MM.1S (cell line): ENCODE results near the gene CYTL1.

ENCODE experiments used
- DNase-seq: peaks from one replicate; pipeline ENCODE4 v3.0.0-alpha.2; 2015
- H2AFZ ChIP-seq: fragments of 300-600 bp; sonication (generic); 2 replicates; pipeline ENCODE4 v1.6.0; 2016; ENCODE audit warnings: antibody characterized with exemption, low read length
- H3F3A ChIP-seq: fragments of 300-600 bp; sonication (generic); 2 replicates; pipeline ENCODE4 v1.6.1; 2016; ENCODE audit warnings: mild to moderate bottlenecking, antibody characterized with exemption, low read length, moderate library complexity, mixed read lengths; ENCODE audit not compliant: insufficient read depth
- H3K27ac ChIP-seq: fragments of 300-600 bp; sonication (generic); 2 replicates; pipeline ENCODE4 v1.5.1; 2016; ENCODE audit warnings: mild to moderate bottlenecking, low read length
- H3K27me3 ChIP-seq: fragments of 300-600 bp; sonication (generic); replicated peaks from 2 replicates; pipeline ENCODE4 v1.6.0; 2016; ENCODE audit warnings: low read length; ENCODE audit not compliant: insufficient read depth
- H3K36me3 ChIP-seq: fragments of 300-600 bp; sonication (generic); replicated peaks from 2 replicates; pipeline ENCODE4 v1.6.1; 2016; ENCODE audit warnings: mild to moderate bottlenecking, low read length, mixed read lengths; ENCODE audit not compliant: insufficient read depth
- H3K4me1 ChIP-seq: fragments of 300-600 bp; sonication (generic); 2 replicates; pipeline ENCODE4 v1.6.1; 2016; ENCODE audit warnings: low read length, mixed read lengths
- H3K4me2 ChIP-seq: fragments of 300-600 bp; sonication (generic); 2 replicates; pipeline ENCODE4 v1.6.0; 2016; ENCODE audit warnings: low read depth, low read length
- H3K4me3 ChIP-seq: fragments of 300-600 bp; sonication (generic); 2 replicates; pipeline ENCODE4 v1.5.1; 2016; ENCODE audit warnings: low read length, mixed read lengths
- H3K79me2 ChIP-seq: fragments of 300-600 bp; sonication (generic); 2 replicates; pipeline ENCODE4 v1.6.1; 2016; ENCODE audit warnings: mixed run types, low read length, mixed read lengths
- H3K9ac ChIP-seq: fragments of 300-600 bp; sonication (generic); 2 replicates; pipeline ENCODE4 v1.6.1; 2016; ENCODE audit warnings: low read length, mixed read lengths
- H3K9me2 ChIP-seq: fragments of 300-600 bp; sonication (generic); replicated peaks from 2 replicates; pipeline ENCODE4 v1.6.1; 2016; ENCODE audit warnings: mild to moderate bottlenecking, low read length, mixed read lengths; ENCODE audit not compliant: insufficient read depth
- H3K9me3 ChIP-seq: fragments of 300-600 bp; sonication (generic); replicated peaks from 2 replicates; pipeline ENCODE4 v1.6.1; 2016; ENCODE audit warnings: mild to moderate bottlenecking, low read length, mixed read lengths; ENCODE audit not compliant: insufficient read depth
- H4K20me1 ChIP-seq: fragments of 300-600 bp; sonication (generic); 2 replicates; pipeline ENCODE4 v1.6.1; 2016; ENCODE audit warnings: mild to moderate bottlenecking, low read length, moderate library complexity, mixed read lengths; ENCODE audit not compliant: insufficient read depth
- CTCF ChIP-seq: fragments of 300-600 bp; sonication (generic); IDR thresholded peaks from 2 replicates; pipeline ENCODE4 v1.5.1; 2016; ENCODE audit warnings: antibody characterized with exemption, low read length, mixed read lengths
- EZH2 ChIP-seq: fragments of 300-600 bp; sonication (generic); optimal IDR thresholded peaks from 2 replicates; pipeline ENCODE3; 2017; ENCODE audit warnings: low read depth, mild to moderate bottlenecking, antibody characterized with exemption, low read length, mixed read lengths
- EZH2phosphoT487 ChIP-seq: fragments of 300-600 bp; sonication (generic); IDR thresholded peaks from 2 replicates; pipeline ENCODE4 v1.6.1; 2018; ENCODE audit warnings: antibody characterized with exemption, low read length

CYTL1 gene

GRCh38 chr4:5030221-5030620, 11.0 kb upstream of the CYTL1 start:
- no peak overlapping the region for H3K9ac ChIP-seq
- no peak overlapping the region for H3K4me3 ChIP-seq
- peaks cover 4% of the 10 kb centered on the region for H3K4me1 ChIP-seq
- H3K27ac ChIP-seq, result no peak overlapping the region
- TF ChIP-seq CTCF, result no peak
- H4K20me1 ChIP-seq, result no peaks in the 10 kb centered on the region
- no peaks in the 10 kb centered on the region for H3K9me2 ChIP-seq
- H2AFZ ChIP-seq, result no peak overlapping the region
- no peak overlapping the region for H3K4me2 ChIP-seq
- H3F3A ChIP-seq, result peaks cover under 1% of the 10 kb centered on the region; the same call in 1 of the 2 replicates
- H3K79me2 ChIP-seq, result no peaks in the 10 kb centered on the region
- H3K9me3 ChIP-seq, result no peaks in the 10 kb centered on the region
- no peaks in the 10 kb centered on the region for H3K27me3 ChIP-seq
- no peaks in the 10 kb centered on the region for H3K36me3 ChIP-seq
- no peak for DNase-seq

DNA sequence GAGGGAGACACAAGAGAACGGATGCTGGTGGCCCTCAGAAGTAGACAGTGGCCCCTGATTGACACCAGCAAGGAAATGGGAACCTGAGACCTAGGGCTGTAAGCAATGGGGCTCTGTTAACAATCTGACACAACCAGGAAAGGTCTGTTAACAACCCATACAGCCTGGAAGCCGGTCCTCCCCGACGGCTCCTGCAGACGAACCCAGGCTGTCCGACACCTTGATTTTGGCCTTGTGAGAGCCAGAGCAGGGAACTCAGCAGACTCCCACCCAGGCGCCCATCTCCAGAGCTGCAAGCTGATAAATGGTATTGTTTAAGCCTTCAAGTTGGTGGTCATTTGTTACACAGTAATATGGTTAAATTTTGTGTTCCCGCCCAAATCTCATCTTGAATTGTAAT, 10.2 kb upstream of the CYTL1 start:
- no peak overlapping the region for H3K4me3 ChIP-seq
- H3K27ac ChIP-seq, result no peak overlapping the region
- TF ChIP-seq EZH2phosphoT487 (no peak), EZH2 (no peak), CTCF (no peak)
- H4K20me1 ChIP-seq, result no peaks in the 10 kb centered on the region
- no peaks in the 10 kb centered on the region for H3K4me1 ChIP-seq
- H3K79me2 ChIP-seq, result no peaks in the 10 kb centered on the region
- no peak for DNase-seq
- no peak overlapping the region for H2AFZ ChIP-seq
- no peaks in the 10 kb centered on the region for H3F3A ChIP-seq
- H3K36me3 ChIP-seq, result no peaks in the 10 kb centered on the region
- no peaks in the 10 kb centered on the region for H3K9me2 ChIP-seq
- H3K27me3 ChIP-seq, result no peaks in the 10 kb centered on the region
- H3K9me3 ChIP-seq, result no peaks in the 10 kb centered on the region
- H3K9ac ChIP-seq, result no peak overlapping the region
- H3K4me2 ChIP-seq, result no peak overlapping the region

DNA sequence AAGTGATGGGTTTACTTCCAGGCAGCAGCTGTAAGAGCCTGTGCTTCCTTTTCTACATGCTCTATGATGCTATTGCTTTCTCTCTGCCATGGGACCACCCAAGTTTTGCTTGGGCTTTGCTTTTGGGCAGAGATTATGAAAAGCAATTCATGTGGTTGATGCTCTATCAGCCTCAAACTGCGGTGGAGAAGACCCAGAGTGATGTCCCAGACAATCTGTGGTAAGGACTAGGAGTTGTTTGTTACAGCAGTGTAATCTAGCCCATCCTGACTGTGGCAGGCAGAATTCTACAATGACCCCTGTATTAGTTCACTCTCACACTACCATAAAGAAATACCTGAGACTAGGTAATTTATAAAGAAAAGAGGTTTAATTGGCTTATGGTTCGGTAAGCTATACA, 9.2 kb upstream of the CYTL1 start:
- no peak for DNase-seq
- Histone ChIP-seq H3K4me3 (no peak overlapping the region), H4K20me1 (no peaks in the 10 kb centered on the region), H3K36me3 (no peaks in the 10 kb centered on the region), H3K9me2 (no peaks in the 10 kb centered on the region), H2AFZ (no peak overlapping the region), H3K9me3 (no peaks in the 10 kb centered on the region), H3K27me3 (no peaks in the 10 kb centered on the region), H3K4me2 (no peak overlapping the region), H3K79me2 (no peaks in the 10 kb centered on the region), H3K27ac (no peak overlapping the region), H3K9ac (no peak overlapping the region), H3F3A (no peaks in the 10 kb centered on the region), H3K4me1 (no peaks in the 10 kb centered on the region)
- no peak for TF ChIP-seq EZH2phosphoT487

DNA sequence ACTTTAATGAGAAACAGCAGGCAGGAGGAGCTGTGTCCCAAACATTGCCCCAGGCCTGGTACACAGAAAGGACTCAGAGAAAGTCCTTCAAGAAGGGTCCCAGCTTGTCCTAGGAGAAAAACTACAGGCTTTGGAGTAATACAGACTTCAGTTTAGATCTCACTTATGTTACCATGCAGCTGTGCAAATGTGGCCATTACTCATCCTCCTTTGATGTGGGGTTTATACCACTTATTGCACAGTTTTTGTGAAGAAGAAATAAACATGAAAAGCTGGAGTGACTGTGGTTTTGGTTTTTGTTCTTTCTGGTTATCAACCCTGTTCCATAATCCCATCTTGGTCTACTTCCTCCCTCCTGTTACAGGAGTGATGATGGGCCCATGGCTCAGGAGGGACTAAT, 8.1 kb upstream of the CYTL1 start:
- Histone ChIP-seq H4K20me1 (no peaks in the 10 kb centered on the region), H3F3A (no peaks in the 10 kb centered on the region), H3K9me2 (no peaks in the 10 kb centered on the region), H3K9me3 (no peaks in the 10 kb centered on the region), H3K9ac (no peak overlapping the region), H3K4me2 (no peak overlapping the region), H2AFZ (no peak overlapping the region), H3K27me3 (no peaks in the 10 kb centered on the region), H3K79me2 (no peaks in the 10 kb centered on the region), H3K27ac (no peak overlapping the region), H3K4me3 (no peak overlapping the region), H3K4me1 (no peaks in the 10 kb centered on the region), H3K36me3 (no peaks in the 10 kb centered on the region)
- TF ChIP-seq CTCF, result no peak
- no peak for TF ChIP-seq EZH2
- TF ChIP-seq EZH2phosphoT487, result no peak
- DNase-seq, result no peak
